Measurements from ENCODE around the gene PRKD3.

PRKD3 gene

DNA sequence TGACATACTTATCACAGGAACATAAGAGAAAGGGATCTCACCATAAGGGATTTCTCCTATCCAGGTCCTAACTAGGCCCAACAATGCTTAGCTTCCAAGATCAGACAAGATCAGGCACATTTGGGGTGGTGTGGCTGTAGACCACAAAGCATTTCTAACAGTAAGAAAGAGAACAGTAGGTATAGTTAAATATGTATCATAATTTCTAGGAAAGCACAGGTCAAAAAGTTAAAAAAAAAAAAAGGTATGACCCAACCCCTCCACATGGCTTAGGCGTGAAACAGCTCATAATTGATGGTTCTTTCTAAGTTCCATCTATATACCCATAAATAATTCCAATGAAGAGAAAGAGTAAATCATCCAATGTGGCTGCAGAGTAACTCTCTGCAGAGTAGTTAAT lies 6.9 kb downstream of the PRKD3 start:
- TF ChIP-seq, protein P1, sequence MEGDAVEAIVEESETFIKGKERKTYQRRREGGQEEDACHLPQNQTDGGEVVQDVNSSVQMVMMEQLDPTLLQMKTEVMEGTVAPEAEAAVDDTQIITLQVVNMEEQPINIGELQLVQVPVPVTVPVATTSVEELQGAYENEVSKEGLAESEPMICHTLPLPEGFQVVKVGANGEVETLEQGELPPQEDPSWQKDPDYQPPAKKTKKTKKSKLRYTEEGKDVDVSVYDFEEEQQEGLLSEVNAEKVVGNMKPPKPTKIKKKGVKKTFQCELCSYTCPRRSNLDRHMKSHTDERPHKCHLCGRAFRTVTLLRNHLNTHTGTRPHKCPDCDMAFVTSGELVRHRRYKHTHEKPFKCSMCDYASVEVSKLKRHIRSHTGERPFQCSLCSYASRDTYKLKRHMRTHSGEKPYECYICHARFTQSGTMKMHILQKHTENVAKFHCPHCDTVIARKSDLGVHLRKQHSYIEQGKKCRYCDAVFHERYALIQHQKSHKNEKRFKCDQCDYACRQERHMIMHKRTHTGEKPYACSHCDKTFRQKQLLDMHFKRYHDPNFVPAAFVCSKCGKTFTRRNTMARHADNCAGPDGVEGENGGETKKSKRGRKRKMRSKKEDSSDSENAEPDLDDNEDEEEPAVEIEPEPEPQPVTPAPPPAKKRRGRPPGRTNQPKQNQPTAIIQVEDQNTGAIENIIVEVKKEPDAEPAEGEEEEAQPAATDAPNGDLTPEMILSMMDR (IDR thresholded peaks at IDR 0.05; ENCODE audit: low read depth, low read length), result no peak
- H3K4me3 ChIP-seq (ENCODE audit: low read depth, low read length), result no peak overlapping the region

DNA sequence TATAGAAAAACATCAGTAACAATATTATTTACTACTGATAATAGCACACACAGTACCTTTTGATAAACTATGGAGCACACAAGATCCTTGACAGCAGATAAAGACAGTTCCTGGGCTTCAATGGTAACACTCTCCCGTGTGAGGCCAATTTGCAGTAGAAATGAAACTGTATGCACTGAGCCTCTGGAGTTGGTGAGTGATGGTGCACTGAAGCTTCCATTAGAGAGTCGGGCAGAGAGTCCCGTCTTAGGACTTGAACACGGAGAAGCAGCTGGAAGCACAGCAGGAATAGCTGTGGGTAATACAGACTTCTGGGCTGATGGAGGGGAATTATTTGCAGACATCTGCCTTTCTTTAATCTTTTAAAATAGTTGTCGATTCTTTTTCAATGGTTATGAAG lies 8.5 kb downstream of the PRKD3 start:
- TF ChIP-seq, protein P1 (IDR thresholded peaks at IDR 0.05; ENCODE audit: low read depth, low read length), result no peak
- H3K4me3 ChIP-seq (ENCODE audit: low read depth, low read length), result no peak overlapping the region

DNA sequence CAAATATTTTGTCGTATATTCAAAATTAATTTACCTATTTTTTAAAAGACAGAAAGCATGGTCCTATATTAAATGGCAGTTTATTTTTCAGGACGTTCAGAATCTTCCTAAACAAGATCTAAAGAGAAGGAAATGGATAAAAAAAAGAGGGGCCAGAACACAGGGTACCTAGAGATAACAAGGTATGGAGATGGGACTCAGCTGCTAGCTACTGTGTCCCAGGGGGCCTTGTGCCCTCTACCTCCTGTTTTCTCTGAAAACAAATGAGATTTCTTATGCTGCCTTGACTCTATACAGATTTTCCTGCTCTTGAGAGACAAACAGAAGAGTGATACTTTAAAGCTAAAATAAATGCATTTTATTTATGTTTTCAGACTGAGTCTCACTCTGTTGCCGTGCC lies 9.3 kb downstream of the PRKD3 start:
- TF ChIP-seq, protein P1 (IDR thresholded peaks at IDR 0.05; ENCODE audit: low read depth, low read length), result no peak
- H3K4me3 ChIP-seq (ENCODE audit: low read depth, low read length), result no peak overlapping the region

DNA sequence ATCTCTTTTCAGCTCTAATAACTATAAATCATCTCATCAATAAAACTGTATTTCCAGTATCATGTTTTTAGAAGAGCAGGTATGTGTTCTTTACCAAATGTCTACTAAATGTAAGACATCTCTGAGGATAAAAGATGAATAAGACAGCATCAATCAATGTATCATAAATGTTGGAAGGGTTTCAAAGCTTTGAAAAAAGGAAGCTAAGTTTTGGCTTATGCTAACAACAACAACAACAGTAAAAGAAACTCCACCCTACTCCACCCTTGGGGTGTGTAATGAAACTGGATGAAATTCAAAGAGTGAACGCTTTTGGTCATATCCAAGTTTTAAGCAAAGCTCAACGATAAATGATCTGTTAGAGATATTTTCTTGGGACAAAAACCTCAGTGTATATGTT lies 17.1 kb downstream of the PRKD3 start:
- TF ChIP-seq, protein P1 (IDR thresholded peaks at IDR 0.05; ENCODE audit: low read depth, low read length), result no peak
- no peak overlapping the region for H3K4me3 ChIP-seq (ENCODE audit: low read depth, low read length)

DNA sequence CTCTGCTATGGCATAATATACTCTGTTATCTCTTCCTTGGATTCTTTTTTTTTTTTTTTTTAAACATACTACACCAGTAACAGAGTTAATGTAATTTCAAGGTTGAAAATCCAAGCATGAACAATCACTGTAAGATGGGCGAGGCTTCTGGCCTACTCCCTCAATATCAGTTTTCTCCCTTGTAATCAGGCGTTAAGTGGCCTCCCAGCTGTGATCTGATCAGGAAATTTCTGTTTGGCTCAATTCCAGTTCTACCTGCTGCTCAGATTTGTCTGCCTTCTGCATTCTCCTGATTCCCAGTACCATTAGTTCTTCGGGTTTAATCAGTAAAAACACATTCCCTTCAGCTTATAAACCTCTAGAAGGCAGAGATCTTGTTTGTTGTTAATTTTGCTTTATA lies 18.6 kb downstream of the PRKD3 start:
- TF ChIP-seq, protein P1 (IDR thresholded peaks at IDR 0.05; ENCODE audit: low read depth, low read length), result no peak
- H3K4me3 ChIP-seq (ENCODE audit: low read depth, low read length), result no peak overlapping the region

DNA sequence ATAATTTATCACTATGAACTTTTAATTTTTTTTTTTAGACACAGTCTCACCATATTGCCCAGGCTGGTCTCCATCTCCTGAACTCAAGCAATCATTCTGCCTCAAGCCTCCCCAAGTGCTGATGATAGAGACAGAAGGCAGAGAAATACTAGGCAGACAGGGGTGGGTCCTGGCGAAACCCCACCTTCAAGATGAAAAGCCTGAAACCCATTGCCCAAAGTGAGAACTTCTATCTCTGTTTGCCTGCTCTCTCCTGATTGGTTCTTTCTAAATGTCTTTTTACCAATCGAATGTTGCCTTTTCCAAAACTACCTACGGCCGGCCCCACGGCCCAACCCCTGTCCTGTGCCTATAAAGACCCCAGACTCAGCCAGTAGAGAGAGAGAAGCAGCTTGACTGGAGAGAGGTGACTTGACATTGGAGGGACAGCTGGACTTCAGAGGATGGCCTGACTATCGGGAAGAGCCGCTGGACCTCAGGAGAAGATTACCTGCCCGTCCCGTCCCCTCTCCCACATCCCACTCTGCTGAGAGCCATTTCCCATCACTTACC lies 21.9 kb downstream of the PRKD3 start:
- no peak overlapping the region for H3K4me3 ChIP-seq (ENCODE audit: low read depth, low read length)
- TF ChIP-seq, protein P1 (IDR thresholded peaks at IDR 0.05; ENCODE audit: low read depth, low read length), result no peak

DNA sequence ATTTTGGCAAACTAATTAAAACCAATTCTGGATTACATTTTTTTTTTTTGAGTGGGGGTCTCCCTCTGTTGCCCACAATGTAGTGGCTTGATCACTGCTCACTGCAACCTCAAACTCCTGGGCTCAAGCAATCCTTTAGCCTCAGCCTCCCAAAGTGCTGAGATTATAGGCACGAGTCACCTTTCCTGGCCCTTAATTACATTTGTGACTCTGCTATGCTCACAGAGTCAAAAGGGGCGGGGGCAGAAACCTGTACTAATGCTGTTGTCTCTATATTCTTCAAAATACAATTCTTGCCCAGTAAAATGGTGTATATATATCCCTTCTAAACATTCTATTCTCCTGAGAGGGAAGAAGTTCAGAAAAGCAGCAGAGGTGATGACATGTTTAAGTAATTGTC lies 23.2 kb downstream of the PRKD3 start:
- TF ChIP-seq, protein P1 (IDR thresholded peaks at IDR 0.05; ENCODE audit: low read depth, low read length), result no peak
- H3K4me3 ChIP-seq (ENCODE audit: low read depth, low read length), result no peak overlapping the region

All from WI38 (cell line).